H1 (cell line): ENCODE measurements around the gene OPHN1.

ENCODE experiments used
- CHD2 ChIP-seq: IDR thresholded peaks from 2 replicates; pipeline ENCODE4 v1.6.1; 2012; ENCODE audit warnings: low read length, improper control_type of control experiment
- CTBP2 ChIP-seq: IDR thresholded peaks from 2 replicates; pipeline ENCODE4 v1.7.0; 2011; ENCODE audit warnings: borderline replicate concordance, mild to moderate bottlenecking, moderate library complexity, mixed read lengths, low read length; ENCODE audit not compliant: insufficient read depth, insufficient read length
- CTCF ChIP-seq, 3 experiments: IDR thresholded peaks; 1 replicate in 2 of 3; 2 replicates in 1 of 3; pipeline versions ENCODE4 v1.5.1 to v1.6.1; 2011; ENCODE audit warnings: low read length in 3 of 3, mild to moderate bottlenecking in 3 of 3, inconsistent platforms in 2 of 3, low read depth in 1 of 3, moderate library complexity in 1 of 3; ENCODE audit not compliant: insufficient read depth in 1 of 3; ENCODE audit errors: control extremely low read depth in 1 of 3
- EZH2 ChIP-seq: fragments of 200-600 bp; sonication (generic); IDR thresholded peaks from 2 replicates; pipeline ENCODE4 v1.7.1; 2012; ENCODE audit warnings: low read depth, mild to moderate bottlenecking, moderate library complexity, low read length, inconsistent platforms; ENCODE audit not compliant: severe bottlenecking
- JUND ChIP-seq: IDR thresholded peaks from 2 replicates; pipeline ENCODE4 v1.6.1; 2011; ENCODE audit warnings: mild to moderate bottlenecking, improper control_type of control experiment, low read length
- POLR2A ChIP-seq, 2 experiments: IDR thresholded peaks; 1 replicate in 1 of 2; 2 replicates in 1 of 2; pipeline ENCODE4 v1.6.1; 2011; ENCODE audit warnings: low read depth in 2 of 2, low read length in 2 of 2, mild to moderate bottlenecking in 2 of 2; ENCODE audit errors: control extremely low read depth in 1 of 2
- RAD21 ChIP-seq, 2 experiments: IDR thresholded peaks in 1 of 2; conservative IDR thresholded peaks in 1 of 2; 2 replicates each; pipeline ENCODE4 v1.6.1; 2011; ENCODE audit warnings: low read depth in 2 of 2, low read length in 2 of 2, improper control_type of control experiment in 1 of 2, inconsistent platforms in 1 of 2, mild to moderate bottlenecking in 1 of 2, moderate library complexity in 1 of 2
- RFX5 ChIP-seq: IDR thresholded peaks from 2 replicates; pipeline ENCODE4 v1.6.1; 2011; ENCODE audit warnings: low read depth, low read length, improper control_type of control experiment, borderline replicate concordance
- RNF2 ChIP-seq: fragments of 200-900, 300-1000 bp; sonication (generic); IDR thresholded peaks from 2 replicates; pipeline ENCODE4 v1.7.1; 2016; ENCODE audit warnings: borderline replicate concordance, low read depth, mild to moderate bottlenecking, antibody characterized with exemption, low read length; ENCODE audit not compliant: poor library complexity, severe bottlenecking; ENCODE audit errors: missing control alignments
- TF ChIP-seq, protein P1 (sequence below): IDR thresholded peaks from 2 replicates; pipeline ENCODE4 v1.6.1; 2011; ENCODE audit warnings: low read length, improper control_type of control experiment

DNA sequence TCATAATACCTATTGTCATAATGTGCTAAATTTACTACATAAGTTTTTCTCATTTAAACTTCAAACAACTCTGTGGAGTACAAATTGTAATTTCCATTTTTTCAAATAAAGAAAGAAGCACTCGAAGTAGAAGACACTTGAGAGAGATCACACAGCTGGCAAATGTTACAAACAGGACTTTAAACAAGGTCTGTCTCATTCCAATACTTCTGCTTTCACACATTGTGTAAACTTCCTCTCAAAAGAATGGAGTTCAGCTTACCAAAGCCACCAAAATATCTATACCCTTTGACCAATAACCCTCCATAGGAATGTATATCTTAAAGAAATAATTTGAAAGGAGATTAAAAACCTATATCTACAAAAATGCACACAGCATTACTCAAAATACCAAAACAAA, 88.3 kb downstream of the OPHN1 start:
- TF ChIP-seq EZH2 (no peak), RAD21 (IDR thresholded peaks at IDR 0.05 in 1 of 2, conservative IDR thresholded peaks at IDR 0.05 in 1 of 2; ENCODE audit: low read depth in 2 of 2, low read length in 2 of 2) (no peak), CTCF (IDR thresholded peaks at IDR 0.05; ENCODE audit: control extremely low read depth in 1 of 3, insufficient read depth in 1 of 3, low read depth in 1 of 3, low read length in 3 of 3) (no peak), POLR2A (IDR thresholded peaks at IDR 0.05; ENCODE audit: control extremely low read depth in 1 of 2, low read depth in 2 of 2, low read length in 2 of 2) (no peak), RNF2 (no peak), CTBP2 (no peak), JUND (no peak), CHD2 (no peak), RFX5 (no peak)
- TF ChIP-seq, protein P1, sequence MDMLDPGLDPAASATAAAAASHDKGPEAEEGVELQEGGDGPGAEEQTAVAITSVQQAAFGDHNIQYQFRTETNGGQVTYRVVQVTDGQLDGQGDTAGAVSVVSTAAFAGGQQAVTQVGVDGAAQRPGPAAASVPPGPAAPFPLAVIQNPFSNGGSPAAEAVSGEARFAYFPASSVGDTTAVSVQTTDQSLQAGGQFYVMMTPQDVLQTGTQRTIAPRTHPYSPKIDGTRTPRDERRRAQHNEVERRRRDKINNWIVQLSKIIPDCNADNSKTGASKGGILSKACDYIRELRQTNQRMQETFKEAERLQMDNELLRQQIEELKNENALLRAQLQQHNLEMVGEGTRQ = no peak
